GM12878 (cell line): ENCODE results near the gene C14orf39. TPM values are rescaled to one million over a fixed set of nuclear protein-coding genes. Genes with fewer than 3 reads are reported as not detected.
A peak's percentile ranks its signal among the peaks of the same experiment; 100 is the strongest.
"Not testable (repeated sequence)": the region's sequence is repeated elsewhere in the genome, so short reads cannot be mapped to it uniquely, and the experiment has no call there.

Experiments
- ATAC-seq: fragments of 200-7000 bp; cut with Tn5 transposase; 3 replicates; pipeline ENCODE4 v1.9.1; 2020; ENCODE audit warnings: mild to moderate bottlenecking, moderate library complexity
- BruUV-seq: library from RNA; stranded (reverse); fragments of 400-500 nt; replicated peaks from 2 replicates; lab custom pipeline; 2021; lab: Mats Ljungman, UMichigan
- CTCF ChIA-PET: fragments of 300-600 bp; sonication (Branson Sonifier 250); formaldehyde crosslinking; extraction: SDS; loops from one replicate; lab custom pipeline; 2021; ENCODE audit warnings: inconsistent platforms; lab: Yijun Ruan, JAX
- POLR2A ChIA-PET: fragments of 350-600 bp; formaldehyde crosslinking; extraction: SDS; loops from one replicate; lab custom pipeline; 2021; ENCODE audit warnings: inconsistent platforms; lab: Charles Lee
- RAD21 ChIA-PET: fragments of 300-600 bp; sonication (Branson Sonifier 250); formaldehyde crosslinking; loops from one replicate; lab custom pipeline; 2023; ENCODE audit warnings: antibody characterized with exemption; ENCODE audit not compliant: unreplicated experiment; lab: Charles Lee
- SMC1A ChIA-PET: fragments of 300-600 bp; sonication (Branson Sonifier 250); formaldehyde crosslinking; loops from one replicate; lab custom pipeline; 2023; ENCODE audit not compliant: unreplicated experiment, uncharacterized antibody; lab: Charles Lee
- DNase-seq: peaks from one replicate; pipeline ENCODE4 v3.0.0-alpha.2; 2011; ENCODE audit warnings: low read depth, low spot score
- FAIRE-seq: peaks from 3 replicates; lab custom pipeline; 2011; peaks lifted over from hg19 to GRCh38; lab: Jason Lieb, UNC
- H2AFZ ChIP-seq: 2 replicates; pipeline ENCODE4 v1.6.0; 2011; ENCODE audit warnings: low read depth, low read length, control low read depth; ENCODE audit not compliant: control insufficient read depth
- H3K27ac ChIP-seq: 2 replicates; pipeline ENCODE4 v1.5.1; 2011; ENCODE audit warnings: control low read depth; ENCODE audit not compliant: control insufficient read depth, insufficient read depth
- H3K27me3 ChIP-seq, 2 experiments: replicated peaks in 1 of 2; 2 replicates each; pipeline versions ENCODE4 v1.6.0 to v1.6.1; 2011; ENCODE audit warnings: low read length in 1 of 2; ENCODE audit not compliant: control insufficient read depth in 2 of 2, insufficient read depth in 2 of 2
- H3K36me3 ChIP-seq, 2 experiments: 2 replicates each; pipeline ENCODE4 v1.5.1; 2011; ENCODE audit warnings: low read length in 1 of 2; ENCODE audit not compliant: control insufficient read depth in 2 of 2, insufficient read depth in 2 of 2
- H3K4me1 ChIP-seq: 2 replicates; pipeline ENCODE4 v1.6.1; 2011; ENCODE audit warnings: mild to moderate bottlenecking, low read length, moderate library complexity, mixed read lengths; ENCODE audit not compliant: control insufficient read depth, insufficient read depth
- H3K4me2 ChIP-seq: 2 replicates; pipeline ENCODE4 v1.6.0; 2011; ENCODE audit warnings: control low read depth; ENCODE audit not compliant: control insufficient read depth, insufficient read depth
- H3K4me3 ChIP-seq: fragments of 200-600 bp; sonication (generic); 2 replicates; pipeline ENCODE4 v1.5.1; 2016
- H3K79me2 ChIP-seq: 2 replicates; pipeline ENCODE4 v1.6.0; 2011; ENCODE audit warnings: low read length; ENCODE audit not compliant: control insufficient read depth, insufficient read depth
- H3K9ac ChIP-seq: 2 replicates; pipeline ENCODE4 v1.8.0; 2011; ENCODE audit warnings: low read length, control low read depth, mixed read lengths; ENCODE audit not compliant: control insufficient read depth, insufficient read depth
- H3K9me3 ChIP-seq: replicated peaks from 3 replicates; pipeline ENCODE4 v1.5.1; 2011; ENCODE audit warnings: mild to moderate bottlenecking, low read length; ENCODE audit not compliant: control insufficient read depth, insufficient read depth
- H4K20me1 ChIP-seq: 2 replicates; pipeline ENCODE4 v1.6.0; 2011; ENCODE audit not compliant: control insufficient read depth, insufficient read depth
- ATF2 ChIP-seq: IDR thresholded peaks from 2 replicates; pipeline ENCODE4 v1.6.1; 2012; ENCODE audit warnings: low read length, inconsistent platforms
- HDAC6 ChIP-seq: fragments of 200-600 bp; sonication (generic); IDR thresholded peaks from one replicate; pipeline ENCODE4 v1.8.0; 2017; ENCODE audit warnings: antibody characterized with exemption; ENCODE audit not compliant: unreplicated experiment
- KDM1A ChIP-seq: fragments of 200-600 bp; sonication (generic); IDR thresholded peaks from 2 replicates; pipeline ENCODE4 v1.6.1; 2016; ENCODE audit warnings: borderline replicate concordance
- TAF1 ChIP-seq: IDR thresholded peaks from 2 replicates; pipeline ENCODE4 v1.6.1; 2011; ENCODE audit warnings: mild to moderate bottlenecking, low read depth, low read length, borderline replicate concordance
- ZNF384 ChIP-seq: IDR thresholded peaks from 2 replicates; pipeline ENCODE4 v1.6.1; 2012; ENCODE audit warnings: low read depth, mild to moderate bottlenecking, low read length, improper control_type of control experiment, borderline replicate concordance
- WGBS: methylation state at CpG from one replicate; pipeline ENCODE4 v1.1.6; 2016; ENCODE audit warnings: low lambda C conversion rate; ENCODE audit not compliant: insufficient replicate concordance, insufficient coverage; ENCODE audit errors: missing lambda C conversion rate; 5-methylcytosine and 5-hydroxymethylcytosine counted together
- in situ Hi-C: fragments of 300-500 bp; cut with MboI; formaldehyde crosslinking; loops from 9 replicates; pipeline ENCODE4 v1.14.3; 2018; ENCODE audit warnings: mixed read lengths
- intact Hi-C: fragments of 100-400 bp; cut with micrococcal nuclease; formaldehyde crosslinking; loops from one replicate; pipeline ENCODE4 v1.14.2; 2022; ENCODE audit not compliant: unreplicated experiment
- polyA plus RNA-seq, 11 experiments: library from polyadenylated mRNA; depleted of rRNA in 4 of 11; unstranded in 6 of 11; stranded (reverse) in 5 of 11; fragments of >200 nt; fragmentation: Nextera tagmentation in 4 of 11; fragmentation: Illumina TruSeq in 1 of 11; extraction: Ambion mirVana in 4 of 11; extraction: Trizol in 1 of 11; gene quantifications; 1 replicate in 1 of 11; 2 replicates in 10 of 11; pipeline versions ENCODE4 v1.2.1 to v1.2.3, GENCODE V29; 2011 to 2016; ENCODE audit warnings: inconsistent platforms in 2 of 11, missing spikeins in 2 of 11, low read depth in 1 of 11
- total RNA-seq, 4 experiments: library from RNA; depleted of rRNA in 3 of 4; stranded (reverse); fragments of >200 nt in 3 of 4; fragmentation: Illumina TruSeq in 1 of 4; extraction: Trizol in 1 of 4; gene quantifications; 2 replicates each; pipeline versions ENCODE4 v1.2.1 to v1.2.3, GENCODE V29; 2013 to 2021

Gene C14orf39
- total and polyA plus RNA-seq, 10 of the 15 experiments (the other 5 are each of a cell fraction or from before 2014, with no cell fraction given) = 0.24 to 0.31 TPM; not detected in 8

GRCh38 chr14:60420050-60420449 is 65.8 kb downstream of the C14orf39 start (continued):
- TF ChIP-seq ATF2 (no peak), KDM1A (no peak), HDAC6 (no peak), TAF1 (no peak), ZNF384 (no peak)
- TF ChIP-seq, all 136 proteins: peak for 0

DNA sequence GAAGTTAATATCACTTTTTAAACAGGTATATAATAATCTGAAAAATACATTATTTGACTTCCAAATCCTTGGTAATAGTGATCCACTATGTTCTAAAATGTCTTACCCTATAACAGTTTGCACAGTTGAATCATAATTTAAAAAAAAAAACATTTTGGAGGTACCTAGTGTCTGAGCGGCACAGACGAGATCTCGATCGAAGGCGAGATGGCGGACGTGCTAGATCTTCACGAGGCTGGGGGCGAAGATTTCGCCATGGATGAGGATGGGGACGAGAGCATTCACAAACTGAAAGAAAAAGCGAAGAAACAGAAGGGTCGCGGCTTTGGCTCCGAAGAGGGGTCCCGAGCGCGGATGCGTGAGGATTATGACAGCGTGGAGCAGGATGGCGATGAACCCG is 88.3 kb downstream of the C14orf39 start:
- H3K79me2 ChIP-seq, BruUV-seq, H3K4me3 ChIP-seq, H2AFZ ChIP-seq, in situ Hi-C loops, intact Hi-C loops, RAD21 ChIA-PET, H3K27me3 ChIP-seq, H3K27ac ChIP-seq, H3K36me3 ChIP-seq, FAIRE-seq, POLR2A ChIA-PET, SMC1A ChIA-PET, H3K9ac ChIP-seq, H3K9me3 ChIP-seq, H4K20me1 ChIP-seq, H3K4me2 ChIP-seq, DNase-seq, H3K4me1 ChIP-seq: not testable (repeated sequence)
- ATAC-seq = peak; percentile 68
- 73% methylated on average over 22 of the region's 22 CpGs for WGBS
- CTCF ChIA-PET = interaction anchor here (1.0 kb wide), 1 partner anchor 10 kb away, joined by 3 read pairs; no protein-coding TSS in a partner anchor
